HCT116 (cell line): ENCODE data around the gene MIDN. TPM values are rescaled to one million over a fixed set of nuclear protein-coding genes. Genes with fewer than 3 reads are reported as not detected.

Experiments
- ATAC-seq: fragments of 200-7000 bp; cut with Tn5 transposase; 2 replicates; pipeline ENCODE4 v1.9.1; 2020; ENCODE audit warnings: mild to moderate bottlenecking, moderate library complexity
- BruUV-seq: library from RNA; stranded (reverse); fragments of 400-500 nt; replicated peaks from 2 replicates; lab custom pipeline; 2021; lab: Mats Ljungman, UMichigan
- CTCF ChIA-PET: fragments of 300-600 bp; sonication (Branson Sonifier 250); formaldehyde crosslinking; loops from one replicate; lab custom pipeline; 2021; ENCODE audit warnings: antibody characterized with exemption; lab: Charles Lee
- POLR2A ChIA-PET: fragments of 300-600, 350-600 bp; sonication (Branson Sonifier 250); formaldehyde crosslinking; loops from one replicate; lab custom pipeline; 2021; ENCODE audit warnings: antibody characterized with exemption; lab: Charles Lee
- RAD21 ChIA-PET, 2 experiments: fragments of 300-600 bp; sonication (Branson Sonifier 250); formaldehyde crosslinking; loops; one replicate each; lab custom pipeline; 2023; ENCODE audit warnings: low total read pairs in 2 of 2; ENCODE audit not compliant: uncharacterized antibody in 2 of 2, unreplicated experiment in 2 of 2, low non-redundant PET in 1 of 2; lab: Charles Lee
- DNase-seq: peaks from one replicate; pipeline ENCODE4 v3.0.0-alpha.2; 2010; ENCODE audit warnings: low read depth, low spot score
- H2AFZ ChIP-seq: fragments of 200-600 bp; shearing (Covaris generic), sonication (generic); 2 replicates; pipeline ENCODE4 v1.6.1; 2017; ENCODE audit warnings: low read depth, mixed run types, mixed read lengths, antibody characterized with exemption, low read length; ENCODE audit not compliant: poor library complexity, severe bottlenecking
- H3K27ac ChIP-seq: 2 replicates; pipeline ENCODE4 v1.5.1; 2012; ENCODE audit warnings: low read depth, low read length
- H3K27me3 ChIP-seq: fragments of 200-600 bp; sonication (generic); 2 replicates; pipeline ENCODE4 v1.6.1; 2016; ENCODE audit warnings: mixed run types, low read length, mixed read lengths; ENCODE audit not compliant: insufficient read depth
- H3K36me3 ChIP-seq, 2 experiments: fragments of 200-500 bp in 1 of 2; fragments of 200-600 bp in 1 of 2; sonication (Bioruptor generic) in 1 of 2; sonication (generic) in 1 of 2; 2 replicates each; pipeline versions ENCODE4 v1.5.1 to v1.6.1; 2014 to 2016; ENCODE audit warnings: low read length in 2 of 2, inconsistent platforms in 1 of 2, mixed read lengths in 1 of 2, mixed run types in 1 of 2; ENCODE audit not compliant: insufficient read depth in 2 of 2, control insufficient read depth in 1 of 2
- H3K4me1 ChIP-seq, 2 experiments: fragments of 200-600 bp in 1 of 2; sonication (generic) in 1 of 2; 2 replicates each; pipeline versions ENCODE4 v1.5.1 to v1.6.1; 2012 to 2017; ENCODE audit warnings: low read length in 2 of 2, inconsistent platforms in 1 of 2, mild to moderate bottlenecking in 1 of 2, mixed read lengths in 1 of 2, mixed run types in 1 of 2, moderate library complexity in 1 of 2; ENCODE audit not compliant: insufficient read depth in 2 of 2, control insufficient read depth in 1 of 2
- H3K4me2 ChIP-seq: fragments of 200-600 bp; sonication (generic); 2 replicates; pipeline ENCODE4 v1.6.1; 2017; ENCODE audit warnings: mixed run types, low read length, mixed read lengths
- H3K4me3 ChIP-seq, 2 experiments: fragments of 200-600 bp in 1 of 2; sonication (generic) in 1 of 2; replicated peaks in 1 of 2; 2 replicates each; pipeline ENCODE4 v1.5.1; 2011 to 2016; ENCODE audit warnings: low read length in 2 of 2, control low read depth in 1 of 2, low read depth in 1 of 2, mild to moderate bottlenecking in 1 of 2, mixed read lengths in 1 of 2, mixed run types in 1 of 2
- H3K79me2 ChIP-seq: fragments of 200-600 bp; sonication (generic); 2 replicates; pipeline ENCODE4 v1.6.1; 2017; ENCODE audit warnings: mild to moderate bottlenecking, mixed run types, low read length, moderate library complexity, mixed read lengths; ENCODE audit not compliant: insufficient read depth
- H3K9ac ChIP-seq: fragments of 200-600 bp; sonication (generic); 2 replicates; pipeline ENCODE4 v1.6.1; 2016; ENCODE audit warnings: low read length, mixed read lengths
- H3K9me2 ChIP-seq: fragments of 200-600 bp; sonication (generic), shearing (Covaris generic); 2 replicates; pipeline ENCODE4 v1.6.1; 2017; ENCODE audit warnings: mixed run types, mild to moderate bottlenecking, moderate library complexity; ENCODE audit not compliant: insufficient read depth
- H3K9me3 ChIP-seq, 2 experiments: fragments of 200-500 bp in 1 of 2; fragments of 200-600 bp in 1 of 2; sonication (Bioruptor generic) in 1 of 2; sonication (generic) in 1 of 2; 2 replicates each; pipeline ENCODE4 v1.6.1; 2014 to 2017; ENCODE audit warnings: low read length in 2 of 2, mixed read lengths in 2 of 2, inconsistent platforms in 1 of 2, low read depth in 1 of 2, mild to moderate bottlenecking in 1 of 2, mixed run types in 1 of 2, moderate library complexity in 1 of 2; ENCODE audit not compliant: control insufficient read depth in 1 of 2, insufficient read depth in 1 of 2
- H4K20me1 ChIP-seq: fragments of 200-600 bp; sonication (generic), shearing (Covaris generic); 2 replicates; pipeline ENCODE4 v1.6.1; 2017; ENCODE audit warnings: mixed run types, mild to moderate bottlenecking, moderate library complexity; ENCODE audit not compliant: insufficient read depth
- CEBPB ChIP-seq: IDR thresholded peaks from 2 replicates; pipeline ENCODE4 v1.6.1; 2012; ENCODE audit warnings: low read depth
- EGR1 ChIP-seq: IDR thresholded peaks from 2 replicates; pipeline ENCODE4 v1.6.1; 2012; ENCODE audit warnings: low read depth
- ELF1 ChIP-seq: IDR thresholded peaks from 2 replicates; pipeline ENCODE4 v1.6.1; 2012; ENCODE audit warnings: low read depth, borderline replicate concordance
- FOSL1 ChIP-seq: IDR thresholded peaks from 2 replicates; pipeline ENCODE4 v1.6.1; 2012; ENCODE audit warnings: low read depth
- JUND ChIP-seq: IDR thresholded peaks from 2 replicates; pipeline ENCODE4 v1.6.1; 2012
- POLR2AphosphoS5 ChIP-seq: IDR thresholded peaks from 2 replicates; pipeline ENCODE4 v1.6.1; 2011; ENCODE audit warnings: mild to moderate bottlenecking, low read depth, low read length, moderate library complexity
- SP1 ChIP-seq: IDR thresholded peaks from 2 replicates; pipeline ENCODE4 v1.6.1; 2012; ENCODE audit warnings: low read depth
- TCF7L2 ChIP-seq: IDR thresholded peaks from 2 replicates; pipeline ENCODE4 v1.7.0; 2011; ENCODE audit warnings: borderline replicate concordance, inconsistent platforms; ENCODE audit not compliant: insufficient read depth, insufficient read length; ENCODE audit errors: extremely low read depth
- intact Hi-C: fragments of 100-400 bp; cut with micrococcal nuclease; formaldehyde crosslinking; loops from 2 replicates; pipeline ENCODE4 v1.10.0; 2022
- total RNA-seq: library from RNA; stranded (reverse); gene quantifications from one replicate; pipeline ENCODE4 v1.2.1, GENCODE V29; 2021; ENCODE audit not compliant: unreplicated experiment
- TF ChIP-seq, protein P1 (sequence below): IDR thresholded peaks from 2 replicates; pipeline ENCODE4 v1.6.1; 2012
- TF ChIP-seq, protein P2 (sequence below): IDR thresholded peaks from 2 replicates; pipeline ENCODE4 v1.6.1; 2012
- TF ChIP-seq, protein P3 (sequence below): IDR thresholded peaks from 2 replicates; pipeline ENCODE4 v1.6.1; 2012; ENCODE audit warnings: low read depth

Gene MIDN
- total RNA-seq, 1 experiment from 2014 or later: 146 TPM

DNA sequence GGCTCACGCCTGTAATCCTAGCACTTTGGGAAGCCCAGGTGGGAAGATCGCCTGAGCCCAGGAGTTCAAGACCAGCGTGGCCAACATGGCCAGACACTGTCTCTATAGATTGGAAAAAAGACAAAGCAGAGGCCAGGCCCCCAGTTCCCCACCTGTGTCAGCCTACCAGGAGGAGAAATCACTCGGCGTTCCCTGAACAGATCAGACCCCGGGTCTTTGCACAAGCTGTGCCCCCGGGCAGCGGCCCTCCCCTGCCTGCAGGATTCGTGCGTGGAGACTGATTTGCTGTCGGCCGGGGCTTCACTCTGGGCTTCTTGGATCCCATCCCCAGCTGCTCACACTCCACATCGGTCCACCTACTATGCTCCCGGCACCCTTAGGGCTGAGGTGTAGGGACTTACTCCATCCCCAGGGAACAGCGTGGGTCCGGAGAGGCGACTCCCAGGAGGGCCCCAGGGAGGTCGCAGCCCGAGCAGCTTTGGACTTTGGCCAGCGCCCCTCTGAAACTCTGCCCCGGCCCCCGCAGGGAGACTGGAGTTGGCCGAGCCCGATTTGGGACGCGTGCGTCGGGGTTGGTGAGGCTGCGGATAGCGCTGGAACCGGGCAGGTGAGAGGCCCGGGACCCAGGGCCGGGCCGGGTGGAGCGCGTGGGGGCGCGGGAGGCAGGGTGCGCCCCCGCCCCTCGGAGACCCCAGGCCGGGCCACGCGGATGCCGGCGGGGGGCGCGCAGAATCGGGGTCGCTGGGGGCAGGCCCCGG is 36.8 kb downstream of the MIDN start:
- TF ChIP-seq CEBPB: no peak
- TF ChIP-seq, protein P1, sequence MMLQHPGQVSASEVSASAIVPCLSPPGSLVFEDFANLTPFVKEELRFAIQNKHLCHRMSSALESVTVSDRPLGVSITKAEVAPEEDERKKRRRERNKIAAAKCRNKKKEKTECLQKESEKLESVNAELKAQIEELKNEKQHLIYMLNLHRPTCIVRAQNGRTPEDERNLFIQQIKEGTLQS: no peak
- TF ChIP-seq SP1: no peak
- TF ChIP-seq JUND: no peak
- no peak for TF ChIP-seq FOSL1
- TF ChIP-seq, protein P2, sequence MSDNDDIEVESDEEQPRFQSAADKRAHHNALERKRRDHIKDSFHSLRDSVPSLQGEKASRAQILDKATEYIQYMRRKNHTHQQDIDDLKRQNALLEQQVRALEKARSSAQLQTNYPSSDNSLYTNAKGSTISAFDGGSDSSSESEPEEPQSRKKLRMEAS: no peak
- no peak for TF ChIP-seq ELF1
- TF ChIP-seq POLR2AphosphoS5: no peak
- no peak for TF ChIP-seq TCF7L2
- no peak for TF ChIP-seq EGR1
- TF ChIP-seq, protein P3, sequence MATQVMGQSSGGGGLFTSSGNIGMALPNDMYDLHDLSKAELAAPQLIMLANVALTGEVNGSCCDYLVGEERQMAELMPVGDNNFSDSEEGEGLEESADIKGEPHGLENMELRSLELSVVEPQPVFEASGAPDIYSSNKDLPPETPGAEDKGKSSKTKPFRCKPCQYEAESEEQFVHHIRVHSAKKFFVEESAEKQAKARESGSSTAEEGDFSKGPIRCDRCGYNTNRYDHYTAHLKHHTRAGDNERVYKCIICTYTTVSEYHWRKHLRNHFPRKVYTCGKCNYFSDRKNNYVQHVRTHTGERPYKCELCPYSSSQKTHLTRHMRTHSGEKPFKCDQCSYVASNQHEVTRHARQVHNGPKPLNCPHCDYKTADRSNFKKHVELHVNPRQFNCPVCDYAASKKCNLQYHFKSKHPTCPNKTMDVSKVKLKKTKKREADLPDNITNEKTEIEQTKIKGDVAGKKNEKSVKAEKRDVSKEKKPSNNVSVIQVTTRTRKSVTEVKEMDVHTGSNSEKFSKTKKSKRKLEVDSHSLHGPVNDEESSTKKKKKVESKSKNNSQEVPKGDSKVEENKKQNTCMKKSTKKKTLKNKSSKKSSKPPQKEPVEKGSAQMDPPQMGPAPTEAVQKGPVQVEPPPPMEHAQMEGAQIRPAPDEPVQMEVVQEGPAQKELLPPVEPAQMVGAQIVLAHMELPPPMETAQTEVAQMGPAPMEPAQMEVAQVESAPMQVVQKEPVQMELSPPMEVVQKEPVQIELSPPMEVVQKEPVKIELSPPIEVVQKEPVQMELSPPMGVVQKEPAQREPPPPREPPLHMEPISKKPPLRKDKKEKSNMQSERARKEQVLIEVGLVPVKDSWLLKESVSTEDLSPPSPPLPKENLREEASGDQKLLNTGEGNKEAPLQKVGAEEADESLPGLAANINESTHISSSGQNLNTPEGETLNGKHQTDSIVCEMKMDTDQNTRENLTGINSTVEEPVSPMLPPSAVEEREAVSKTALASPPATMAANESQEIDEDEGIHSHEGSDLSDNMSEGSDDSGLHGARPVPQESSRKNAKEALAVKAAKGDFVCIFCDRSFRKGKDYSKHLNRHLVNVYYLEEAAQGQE: no peak
- ATAC-seq (peak; percentile 23), DNase-seq (no peak)
- H3K9ac ChIP-seq: no peak overlapping the region
- H3K9me2 ChIP-seq: no peaks in the 10 kb centered on the region
- no peaks in the 10 kb centered on the region for H3K9me3 ChIP-seq
- no peaks in the 10 kb centered on the region for H3K27me3 ChIP-seq
- H3K4me1 ChIP-seq: peaks cover 5 to 17% of the 10 kb centered on the region in 2 experiments; a peak in 2 of 4 replicates
- no peaks in the 10 kb centered on the region for H3K36me3 ChIP-seq
- no TSS peak for BruUV-seq
- H2AFZ ChIP-seq: no peak overlapping the region
- H3K79me2 ChIP-seq: no peaks in the 10 kb centered on the region
- RAD21 ChIA-PET: no interaction called here
- CTCF ChIA-PET: no interaction called here
- no peak overlapping the region for H3K4me2 ChIP-seq
- no peak overlapping the region for H3K4me3 ChIP-seq
- H4K20me1 ChIP-seq: no peaks in the 10 kb centered on the region
- H3K27ac ChIP-seq: no peak overlapping the region
- POLR2A ChIA-PET: interaction anchor here (1.5 kb wide), 1 partner anchor 16 kb away, joined by 7 read pairs; the partner anchor contains the start of gene CIRBP
- intact Hi-C loops: no loop called here
